ENCODE data around the gene PLA2G15. TPM values are rescaled to one million over a fixed set of nuclear protein-coding genes. Genes with fewer than 3 reads are reported as not detected.

PLA2G15 gene
- total and polyA plus RNA-seq, 2 of the 13 experiments (the other 11 are each of a cell fraction or from before 2014, with no cell fraction given), result 14.4 to 23.7 TPM

GRCh38 chr16:68244903-68245853, at the start of gene PLA2G15 (continued):
- TF ChIP-seq ZNF512B (CRISPR knock-in tag; IDR thresholded peaks at IDR 0.05; ENCODE audit: borderline replicate concordance), result no peak
- peak; percentile 95 for TF ChIP-seq RBM39 (IDR thresholded peaks at IDR 0.05; ENCODE audit: low read depth, low read length, poor library complexity, severe bottlenecking)
- TF ChIP-seq ERF (CRISPR knock-in tag; IDR thresholded peaks at IDR 0.05), result peak; percentile 62
- no peak; the same call in 1 of the 2 replicates for TF ChIP-seq BRF2 (CRISPR knock-in tag; IDR thresholded peaks at IDR 0.05)
- no peak for TF ChIP-seq ZNF75D (CRISPR knock-in tag; IDR thresholded peaks at IDR 0.05; ENCODE audit: borderline replicate concordance)
- no peak; the same call in 1 of the 2 replicates for TF ChIP-seq SSRP1 (CRISPR knock-in tag; IDR thresholded peaks at IDR 0.05)
- no peak for TF ChIP-seq TERF1 (CRISPR knock-in tag; IDR thresholded peaks at IDR 0.05)
- TF ChIP-seq HDAC6 (IDR thresholded peaks at IDR 0.05; ENCODE audit: low read depth, low read length), result no peak
- no peak for TF ChIP-seq MLXIP (CRISPR knock-in tag; IDR thresholded peaks at IDR 0.05; ENCODE audit: borderline replicate concordance)
- TF ChIP-seq SMAD1 (CRISPR knock-in tag; IDR thresholded peaks at IDR 0.05; ENCODE audit: borderline replicate concordance, low read depth), result peak; percentile 82
- peak; percentile 92 for TF ChIP-seq ZNF747 (CRISPR knock-in tag; IDR thresholded peaks at IDR 0.05; ENCODE audit: borderline replicate concordance)
- peak; percentile 48 for TF ChIP-seq SALL1 (CRISPR knock-in tag; IDR thresholded peaks at IDR 0.05)
- TF ChIP-seq ZNF572 (CRISPR knock-in tag; IDR thresholded peaks at IDR 0.05), result peak; percentile 7; the same call in 1 of the 2 replicates
- 0 out of 2 replicates have a peak, but pooled peaks have one; percentile 3 for TF ChIP-seq ZNF343 (CRISPR knock-in tag; IDR thresholded peaks at IDR 0.05)
- TF ChIP-seq YEATS2 (CRISPR knock-in tag; IDR thresholded peaks at IDR 0.05; ENCODE audit: borderline replicate concordance), result peak; percentile 74
- no peak for TF ChIP-seq ZNF432 (CRISPR knock-in tag; IDR thresholded peaks at IDR 0.05; ENCODE audit: borderline replicate concordance)
- TF ChIP-seq NR1H2 (CRISPR knock-in tag; IDR thresholded peaks at IDR 0.05; ENCODE audit: borderline replicate concordance, low read depth), result no peak
- peak; percentile 73 for TF ChIP-seq PTBP1 (IDR thresholded peaks at IDR 0.05; ENCODE audit: low read depth, low read length, poor library complexity, severe bottlenecking)
- peak; percentile 95 for TF ChIP-seq SRF (IDR thresholded peaks at IDR 0.05; ENCODE audit: low read depth, low read length)
- 0 out of 2 replicates have a peak, but pooled peaks have one; percentile 35 for TF ChIP-seq CAMTA2 (CRISPR knock-in tag; IDR thresholded peaks at IDR 0.05; ENCODE audit: borderline replicate concordance)

Data from HepG2 (cell line).